ENCODE data around the gene CPO.
"Not testable (repeated sequence)": the region's sequence is repeated elsewhere in the genome, so short reads cannot be mapped to it uniquely, and the experiment has no call there.

Gene CPO, protein sequence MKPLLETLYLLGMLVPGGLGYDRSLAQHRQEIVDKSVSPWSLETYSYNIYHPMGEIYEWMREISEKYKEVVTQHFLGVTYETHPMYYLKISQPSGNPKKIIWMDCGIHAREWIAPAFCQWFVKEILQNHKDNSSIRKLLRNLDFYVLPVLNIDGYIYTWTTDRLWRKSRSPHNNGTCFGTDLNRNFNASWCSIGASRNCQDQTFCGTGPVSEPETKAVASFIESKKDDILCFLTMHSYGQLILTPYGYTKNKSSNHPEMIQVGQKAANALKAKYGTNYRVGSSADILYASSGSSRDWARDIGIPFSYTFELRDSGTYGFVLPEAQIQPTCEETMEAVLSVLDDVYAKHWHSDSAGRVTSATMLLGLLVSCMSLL

DNA sequence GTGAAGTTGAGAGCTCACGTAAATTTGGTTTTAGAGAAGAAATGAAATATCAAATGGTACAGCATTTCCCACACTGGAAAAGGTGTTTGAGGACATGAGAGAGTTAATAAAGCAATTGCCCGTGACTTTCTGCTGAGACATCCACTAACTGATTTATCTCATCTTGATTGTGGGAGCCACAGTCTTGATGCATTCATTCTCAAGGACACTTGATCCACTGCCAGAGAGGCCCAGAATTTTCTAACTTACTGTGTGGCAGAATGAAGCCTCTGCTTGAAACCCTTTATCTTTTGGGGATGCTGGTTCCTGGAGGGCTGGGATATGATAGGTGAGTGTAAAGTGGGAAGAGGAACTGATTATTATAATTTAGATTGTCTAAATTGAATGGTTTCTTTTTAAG lies at the start of gene CPO:
Gene CPO, plus strand, starts transcription at position 179 of the 400 bp plus-strand sequence. Its CDS starts 82 bp downstream, at position 261.
- in situ Hi-C loops (cut with HindIII; ENCODE audit: low pct_ligation_motif_present, low pct_unique_long_range_greater_than_20kb, low sequenced_read_pairs) = no loop called here
- DNase-seq = no peak

DNA sequence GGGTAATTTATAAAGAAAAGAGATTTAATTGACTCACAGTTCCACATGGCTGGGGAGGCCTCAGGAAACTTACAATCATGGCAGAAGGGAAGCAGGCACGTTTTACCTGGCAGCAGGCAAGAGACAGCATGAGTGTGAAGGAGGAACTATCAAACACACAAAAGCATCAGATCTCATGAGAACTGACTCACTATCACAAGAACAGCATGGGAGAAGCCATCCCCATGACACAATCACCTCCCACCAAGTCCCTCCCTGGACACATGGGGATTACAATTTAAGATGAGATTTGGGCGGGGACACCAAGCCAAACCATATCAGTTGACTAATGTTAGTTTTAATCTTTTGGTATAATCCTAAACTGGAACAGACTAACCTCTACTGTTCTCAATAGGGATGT lies 49.1 kb upstream of the CPO start:
- DNase-seq = no peak
- in situ Hi-C loops (cut with HindIII; ENCODE audit: low pct_ligation_motif_present, low pct_unique_long_range_greater_than_20kb, low sequenced_read_pairs) = no loop called here

- in situ Hi-C loops (cut with HindIII; ENCODE audit: low pct_ligation_motif_present, low pct_unique_long_range_greater_than_20kb, low sequenced_read_pairs) = no loop called here
These were observed 48.4 kb upstream of the CPO start for GRCh38 chr2:206890926-206891325.

DNA sequence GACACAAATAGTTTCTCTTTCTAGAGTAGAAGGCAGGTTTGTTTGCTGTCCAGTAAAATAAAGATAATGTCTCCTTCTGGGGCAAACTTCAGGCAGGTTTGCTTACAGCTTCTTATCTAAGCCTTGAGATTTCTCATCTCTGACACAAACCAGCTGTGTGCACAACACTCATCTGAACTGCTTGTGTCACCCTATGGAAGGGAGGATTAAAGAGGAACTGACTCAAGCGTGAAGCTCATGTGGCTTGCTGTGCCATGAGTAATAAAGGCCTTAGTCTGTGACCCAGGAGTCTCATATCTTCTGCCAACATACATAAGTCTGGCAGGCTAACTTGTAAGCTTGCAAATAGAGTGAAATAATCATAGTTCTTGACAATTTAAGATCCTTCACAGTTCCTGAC lies 24.2 kb upstream of the CPO start:
- peak; percentile 85 for DNase-seq
- in situ Hi-C loops (cut with HindIII; ENCODE audit: low pct_ligation_motif_present, low pct_unique_long_range_greater_than_20kb, low sequenced_read_pairs) = no loop called here

More at GRCh38 chr2:206890926-206891325, 48.4 kb upstream of the CPO start:
- DNase-seq = no peak

- in situ Hi-C loops (cut with HindIII; ENCODE audit: low pct_ligation_motif_present, low pct_unique_long_range_greater_than_20kb, low sequenced_read_pairs) = no loop called here
- no peak for DNase-seq
These were observed 21.1 kb upstream of the CPO start for GRCh38 chr2:206918263-206918662.

DNA sequence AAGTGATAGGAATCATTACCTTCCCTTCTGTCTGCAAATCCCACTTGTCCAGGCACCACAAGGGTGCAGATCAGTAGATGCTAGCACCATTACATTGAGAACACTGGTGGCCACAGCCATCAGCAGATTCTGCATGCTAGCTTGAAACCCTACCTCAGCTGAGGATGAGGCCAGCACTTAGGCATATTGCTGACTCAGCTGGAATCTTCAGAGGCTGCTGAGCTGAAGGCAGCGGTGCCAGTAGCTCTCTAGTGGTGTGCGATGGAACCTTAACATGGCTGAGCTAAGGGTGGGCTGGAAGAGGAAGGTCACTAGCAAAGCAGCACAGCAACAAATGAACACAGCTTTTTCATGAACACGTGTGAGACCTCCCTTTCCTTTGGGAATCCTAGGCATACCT lies 19.0 kb upstream of the CPO start:
- DNase-seq = no peak
- in situ Hi-C loops (cut with HindIII; ENCODE audit: low pct_ligation_motif_present, low pct_unique_long_range_greater_than_20kb, low sequenced_read_pairs) = no loop called here

GRCh38 chr2:206920951-206921350 lies 18.4 kb upstream of the CPO start:
- in situ Hi-C loops (cut with HindIII; ENCODE audit: low pct_ligation_motif_present, low pct_unique_long_range_greater_than_20kb, low sequenced_read_pairs) = no loop called here
- no peak for DNase-seq

DNA sequence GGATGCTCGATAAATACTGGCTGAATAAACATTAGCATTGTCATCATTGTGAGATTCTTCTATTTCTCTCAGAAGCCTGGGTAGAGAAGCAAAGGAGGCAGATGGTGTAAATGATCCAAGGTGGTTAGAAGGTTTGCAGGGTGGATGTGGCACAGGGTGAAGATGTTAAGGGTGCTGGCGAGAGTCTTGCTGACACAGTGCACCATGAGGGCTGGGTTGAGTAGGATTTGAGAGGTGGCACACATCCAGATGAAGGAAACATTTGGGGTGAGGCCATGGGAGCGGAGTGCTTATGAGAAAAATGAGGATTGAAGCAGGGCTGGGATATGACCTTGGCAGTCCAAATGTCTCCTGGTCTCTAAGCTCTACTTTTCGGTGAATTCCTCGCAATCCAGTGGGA lies 17.8 kb upstream of the CPO start:
- in situ Hi-C loops (cut with HindIII; ENCODE audit: low pct_ligation_motif_present, low pct_unique_long_range_greater_than_20kb, low sequenced_read_pairs) = no loop called here
- no peak for DNase-seq

DNA sequence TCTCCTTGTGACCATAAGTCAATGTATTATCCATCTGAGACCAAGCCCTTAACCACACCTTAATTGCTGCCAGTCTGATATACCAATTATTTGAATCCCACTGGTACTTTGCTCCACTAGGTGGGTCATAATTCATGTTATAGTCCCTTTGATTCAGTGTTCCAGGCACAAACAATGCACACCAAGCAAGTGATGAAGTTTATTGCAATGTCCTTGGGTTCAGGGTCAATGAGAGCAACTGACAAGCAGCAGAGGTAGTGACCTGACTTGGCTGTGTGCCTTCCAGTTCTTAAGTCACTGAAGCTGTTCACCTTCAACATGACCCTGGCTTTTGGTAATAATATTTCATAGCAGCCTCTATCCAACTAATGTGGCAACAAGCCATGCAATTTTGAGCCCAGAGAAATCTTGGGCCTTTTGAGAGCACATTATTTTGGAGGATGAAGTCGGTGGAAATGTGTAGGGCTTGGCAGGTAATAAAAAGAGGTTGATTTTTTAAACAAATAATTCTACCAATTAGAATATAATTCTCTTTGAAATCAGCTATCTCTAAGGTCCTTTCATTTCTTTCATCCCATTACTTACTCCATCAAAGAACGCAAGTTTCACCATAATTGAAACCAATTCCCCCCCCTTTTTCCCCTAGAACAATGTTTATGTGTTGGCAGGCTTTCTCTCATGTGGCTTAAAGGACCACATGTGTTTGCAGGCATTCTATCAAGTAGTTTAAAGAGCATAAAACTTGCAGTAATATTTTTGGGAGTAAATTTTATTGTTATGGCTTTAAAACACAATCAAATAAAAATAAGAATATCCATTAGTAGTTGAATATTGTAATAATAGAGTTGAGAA lies 3.1 kb upstream of the CPO start:
- DNase-seq = no peak
- in situ Hi-C loops (cut with HindIII; ENCODE audit: low pct_ligation_motif_present, low pct_unique_long_range_greater_than_20kb, low sequenced_read_pairs) = no loop called here

DNA sequence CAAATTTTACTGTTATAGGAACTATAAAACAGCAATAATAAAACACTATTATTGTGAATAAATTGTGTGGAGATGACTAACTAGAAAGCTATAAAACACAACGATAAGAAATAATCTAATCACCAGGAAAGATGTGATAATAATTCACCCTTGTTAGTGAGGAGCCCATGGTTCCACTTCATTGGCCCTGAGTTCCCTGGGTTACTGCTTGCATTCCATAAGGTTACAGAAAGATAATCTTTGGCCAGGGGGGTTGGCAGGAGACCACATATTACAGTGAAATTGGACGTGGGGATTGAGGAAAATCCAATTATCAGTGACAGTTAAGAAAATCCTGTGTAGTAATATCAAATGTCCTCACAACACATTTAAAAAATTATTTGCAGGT lies 2.5 kb upstream of the CPO start:
- in situ Hi-C loops (cut with HindIII; ENCODE audit: low pct_ligation_motif_present, low pct_unique_long_range_greater_than_20kb, low sequenced_read_pairs) = no loop called here
- no peak for DNase-seq

DNA sequence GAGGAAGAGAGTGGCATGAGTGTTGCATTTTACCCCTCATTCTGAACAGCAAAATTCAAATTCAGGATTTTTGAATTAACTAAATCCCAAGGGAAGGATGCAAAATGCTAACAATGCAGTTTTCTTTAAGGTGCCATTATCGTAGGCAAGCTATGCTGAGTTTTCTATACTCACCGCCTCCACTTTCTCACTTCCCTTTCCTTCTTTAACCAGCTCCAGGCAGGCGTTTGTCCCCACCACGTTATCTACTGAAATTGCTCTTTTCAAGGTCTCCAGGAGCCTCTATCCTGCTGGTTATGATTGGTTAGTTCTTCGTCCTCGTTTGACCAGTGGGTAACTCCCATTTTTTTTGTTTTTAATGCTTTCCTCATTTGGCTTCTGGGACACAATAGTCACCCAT lies 1.8 kb upstream of the CPO start:
- in situ Hi-C loops (cut with HindIII; ENCODE audit: low pct_ligation_motif_present, low pct_unique_long_range_greater_than_20kb, low sequenced_read_pairs) = no loop called here

GRCh38 chr2:206940546-206940945 lies 1.2 kb downstream of the CPO start:
- no peak for DNase-seq
- in situ Hi-C loops (cut with HindIII; ENCODE audit: low pct_ligation_motif_present, low pct_unique_long_range_greater_than_20kb, low sequenced_read_pairs) = no loop called here

More for the DNA sequence above, 1.8 kb upstream of the CPO start:
- no peak for DNase-seq

GRCh38 chr2:206942592-206943478 lies 3.5 kb downstream of the CPO start:
- in situ Hi-C loops (cut with HindIII; ENCODE audit: low pct_ligation_motif_present, low pct_unique_long_range_greater_than_20kb, low sequenced_read_pairs) = no loop called here
- DNase-seq = no peak

DNA sequence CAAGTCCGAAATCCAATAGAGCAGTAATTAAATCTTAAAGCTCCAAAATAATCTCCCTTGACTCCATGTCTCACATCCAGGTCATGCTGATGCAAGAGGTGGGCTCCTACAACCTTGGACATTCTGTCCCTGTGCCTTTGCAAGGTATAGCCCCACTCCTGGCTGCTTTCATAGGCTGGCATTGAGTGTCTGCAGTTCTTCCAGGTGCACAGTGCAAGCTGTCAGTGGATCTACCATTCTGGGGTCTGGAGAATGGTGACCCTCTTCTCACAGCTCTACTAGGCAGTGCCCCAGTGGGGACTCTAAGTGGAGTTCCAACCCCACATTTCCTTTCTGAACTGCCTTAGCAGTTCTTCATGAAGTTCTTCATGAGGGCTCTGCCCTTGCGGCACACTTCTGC lies 14.1 kb downstream of the CPO start:
- DNase-seq; in situ Hi-C loops (cut with HindIII; ENCODE audit: low pct_ligation_motif_present, low pct_unique_long_range_greater_than_20kb, low sequenced_read_pairs): not testable (repeated sequence)

DNA sequence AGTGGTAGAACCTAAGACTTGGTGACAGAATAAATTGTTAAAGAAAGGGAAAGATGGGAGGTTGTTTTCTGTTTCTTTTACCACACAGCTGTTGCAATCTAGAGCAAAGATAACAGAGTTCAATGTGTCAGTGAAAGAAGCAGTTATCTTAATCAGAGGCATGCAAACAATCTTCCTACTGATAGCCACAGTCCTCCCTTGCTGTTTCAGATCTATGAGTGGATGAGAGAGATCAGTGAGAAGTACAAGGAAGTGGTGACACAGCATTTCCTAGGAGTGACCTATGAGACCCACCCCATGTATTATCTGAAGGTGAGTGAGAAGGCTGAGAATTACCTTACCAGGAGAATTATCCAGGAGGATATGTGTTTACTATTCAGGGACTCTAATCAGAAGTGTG lies 15.9 kb downstream of the CPO start:
- no peak for DNase-seq
- in situ Hi-C loops (cut with HindIII; ENCODE audit: low pct_ligation_motif_present, low pct_unique_long_range_greater_than_20kb, low sequenced_read_pairs) = no loop called here

GRCh38 chr2:206958261-206958660 lies 18.9 kb downstream of the CPO start:
- no peak for DNase-seq
- in situ Hi-C loops (cut with HindIII; ENCODE audit: low pct_ligation_motif_present, low pct_unique_long_range_greater_than_20kb, low sequenced_read_pairs) = no loop called here

DNA sequence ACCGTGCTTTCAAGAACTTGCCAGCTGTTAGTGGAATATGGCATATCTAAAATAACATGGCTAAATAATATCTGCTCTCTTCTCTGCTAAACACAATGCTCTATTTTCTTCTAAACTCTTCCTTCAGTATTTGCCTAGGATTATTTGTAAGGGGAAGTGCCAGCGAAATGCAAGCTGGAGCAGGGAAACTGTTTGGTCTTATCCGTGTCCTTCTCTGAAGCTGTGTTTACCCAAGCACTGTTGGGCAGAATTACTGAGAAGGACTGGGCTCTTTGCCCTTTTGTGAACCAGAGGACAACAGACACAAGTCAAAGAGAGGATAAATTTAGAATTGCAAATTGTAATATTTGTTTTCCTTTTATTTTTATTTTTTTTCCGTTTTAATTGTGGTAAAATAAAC lies 23.6 kb downstream of the CPO start:
- in situ Hi-C loops (cut with HindIII; ENCODE audit: low pct_ligation_motif_present, low pct_unique_long_range_greater_than_20kb, low sequenced_read_pairs) = no loop called here
- DNase-seq = no peak

GRCh38 chr2:206968134-206969086 lies 29.1 kb downstream of the CPO start:
- no peak for DNase-seq
- in situ Hi-C loops (cut with HindIII; ENCODE audit: low pct_ligation_motif_present, low pct_unique_long_range_greater_than_20kb, low sequenced_read_pairs) = no loop called here
